LNCaP clone FGC (cell line): Measurements from ENCODE around the gene ABCA12.

ENCODE experiments used
- DNase-seq: peaks from one replicate; pipeline ENCODE4 v3.0.0-alpha.2; 2011; ENCODE audit warnings: low read depth
- H3K4me3 ChIP-seq: 2 replicates; pipeline ENCODE4 v1.5.1; 2011; ENCODE audit warnings: mild to moderate bottlenecking, low read depth, low read length, control low read depth
- TF ChIP-seq, protein P1 (sequence below): IDR thresholded peaks from 2 replicates; pipeline ENCODE4 v1.5.1; 2012; ENCODE audit warnings: mild to moderate bottlenecking; ENCODE audit not compliant: control insufficient read depth, insufficient read depth; ENCODE audit errors: extremely low read depth

The ABCA12 gene

DNA sequence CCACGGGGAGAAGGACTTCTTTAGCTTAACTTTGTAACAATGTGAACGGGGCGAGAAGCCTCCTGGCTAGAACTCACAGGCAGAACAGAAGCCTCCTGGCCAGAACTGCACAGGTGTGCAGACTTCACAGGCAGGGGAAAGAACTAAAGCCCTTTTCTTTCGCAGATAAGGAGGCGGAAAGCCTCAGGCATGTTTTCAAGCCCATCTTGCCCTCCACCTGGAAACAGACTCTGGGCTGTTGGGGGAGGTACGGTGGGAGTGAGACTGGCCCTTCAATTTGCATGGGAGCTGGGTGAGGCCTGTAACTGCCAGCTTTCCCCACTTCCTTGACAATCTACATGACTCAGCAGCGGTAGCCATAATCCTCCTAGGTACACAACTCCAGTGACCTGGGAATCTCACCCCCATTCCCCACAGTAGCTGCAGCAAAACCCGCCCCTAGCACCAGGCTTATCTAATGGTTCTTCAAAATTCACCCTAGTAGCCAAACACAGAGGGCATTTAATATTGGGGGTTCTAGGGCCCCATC, 22.9 kb upstream of the ABCA12 start:
- TF ChIP-seq, protein P1, sequence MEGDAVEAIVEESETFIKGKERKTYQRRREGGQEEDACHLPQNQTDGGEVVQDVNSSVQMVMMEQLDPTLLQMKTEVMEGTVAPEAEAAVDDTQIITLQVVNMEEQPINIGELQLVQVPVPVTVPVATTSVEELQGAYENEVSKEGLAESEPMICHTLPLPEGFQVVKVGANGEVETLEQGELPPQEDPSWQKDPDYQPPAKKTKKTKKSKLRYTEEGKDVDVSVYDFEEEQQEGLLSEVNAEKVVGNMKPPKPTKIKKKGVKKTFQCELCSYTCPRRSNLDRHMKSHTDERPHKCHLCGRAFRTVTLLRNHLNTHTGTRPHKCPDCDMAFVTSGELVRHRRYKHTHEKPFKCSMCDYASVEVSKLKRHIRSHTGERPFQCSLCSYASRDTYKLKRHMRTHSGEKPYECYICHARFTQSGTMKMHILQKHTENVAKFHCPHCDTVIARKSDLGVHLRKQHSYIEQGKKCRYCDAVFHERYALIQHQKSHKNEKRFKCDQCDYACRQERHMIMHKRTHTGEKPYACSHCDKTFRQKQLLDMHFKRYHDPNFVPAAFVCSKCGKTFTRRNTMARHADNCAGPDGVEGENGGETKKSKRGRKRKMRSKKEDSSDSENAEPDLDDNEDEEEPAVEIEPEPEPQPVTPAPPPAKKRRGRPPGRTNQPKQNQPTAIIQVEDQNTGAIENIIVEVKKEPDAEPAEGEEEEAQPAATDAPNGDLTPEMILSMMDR: no peak
- DNase-seq: no peak
- H3K4me3 ChIP-seq: no peak overlapping the region

- no peak overlapping the region for H3K4me3 ChIP-seq
- no peak for DNase-seq
- TF ChIP-seq, protein P1: no peak
Measured at GRCh38 chr2:215160081-215160480, 21.7 kb upstream of the ABCA12 start.

GRCh38 chr2:215156453-215156852, 18.0 kb upstream of the ABCA12 start:
- H3K4me3 ChIP-seq: no peak overlapping the region
- DNase-seq: no peak
- TF ChIP-seq, protein P1: no peak

DNA sequence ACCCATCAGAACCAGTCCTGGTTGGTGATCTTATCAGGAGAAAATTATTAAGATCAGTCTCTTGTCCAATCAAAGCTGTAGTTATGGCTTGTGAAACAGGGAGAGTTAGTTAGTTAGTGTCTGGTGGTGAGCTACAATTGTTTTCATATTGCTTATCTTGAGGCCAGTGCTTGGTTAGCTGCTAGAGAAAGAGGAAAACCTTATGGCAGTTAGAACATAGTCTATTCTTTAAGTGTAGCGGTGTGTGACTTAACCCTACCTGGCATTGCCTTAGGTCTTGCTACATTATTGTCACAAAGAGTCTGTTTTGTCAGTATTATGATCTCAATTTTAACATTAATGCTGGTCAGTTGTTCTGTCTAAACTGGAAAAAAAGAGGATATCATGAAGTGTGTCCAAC, 11.5 kb upstream of the ABCA12 start:
- no peak for DNase-seq
- TF ChIP-seq, protein P1: no peak
- no peak overlapping the region for H3K4me3 ChIP-seq

- no peak for DNase-seq
- TF ChIP-seq, protein P1: no peak
- H3K4me3 ChIP-seq: no peak overlapping the region
Measured at GRCh38 chr2:215149486-215149885, 11.1 kb upstream of the ABCA12 start.

DNA sequence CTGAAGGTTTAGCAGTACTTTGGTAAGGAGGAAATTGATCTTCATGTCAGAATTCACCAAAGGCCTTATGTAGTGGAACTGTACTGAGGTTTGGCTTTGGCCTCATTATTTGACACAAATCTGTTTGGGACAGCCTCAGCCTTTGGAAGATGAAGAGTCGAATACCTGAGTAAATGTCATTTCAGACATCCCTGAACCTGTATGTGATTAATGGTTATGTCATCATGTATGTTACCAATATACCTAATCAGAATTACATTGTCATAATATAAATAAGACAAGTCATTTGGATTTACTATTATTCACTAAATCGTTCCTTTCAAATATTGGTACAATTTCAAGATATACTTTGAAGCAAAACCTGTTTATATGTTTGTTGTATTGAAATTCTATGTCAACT, 10.6 kb upstream of the ABCA12 start:
- no peak overlapping the region for H3K4me3 ChIP-seq
- no peak for DNase-seq
- TF ChIP-seq, protein P1: no peak

DNA sequence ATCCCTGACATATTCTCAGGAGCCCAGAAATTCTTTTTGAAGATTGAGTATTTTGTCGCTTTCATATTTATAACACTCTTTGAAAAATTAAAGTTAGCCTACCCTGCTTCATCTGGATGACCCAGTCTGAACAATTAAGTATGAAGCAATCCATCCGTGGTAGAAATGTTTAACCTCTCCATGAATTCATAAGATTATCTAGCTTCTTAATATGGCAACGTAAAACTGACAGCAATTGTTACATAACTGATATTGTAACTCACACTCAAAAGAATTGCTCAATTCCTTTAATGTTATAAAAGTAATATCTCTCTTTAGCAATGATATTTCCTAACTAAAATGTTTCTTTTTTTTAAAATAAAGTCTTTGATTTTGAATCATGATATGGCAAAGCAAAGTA, 7.2 kb upstream of the ABCA12 start:
- no peak overlapping the region for H3K4me3 ChIP-seq
- TF ChIP-seq, protein P1: no peak
- no peak for DNase-seq
